Neural cell (in vitro differentiated cells): Measurements from ENCODE around the gene TSG101. TPM values are rescaled to one million over a fixed set of nuclear protein-coding genes. Genes with fewer than 3 reads are reported as not detected.
A peak's percentile ranks its signal among the peaks of the same experiment; 100 is the strongest.

Experiments
- H2AFZ ChIP-seq: fragments of 200-600, 300-800 bp; sonication (generic), shearing (Covaris generic); 2 replicates; pipeline ENCODE4 v1.6.0; 2014; ENCODE audit warnings: low read depth, mild to moderate bottlenecking, antibody characterized with exemption, low read length, moderate library complexity
- H3F3A ChIP-seq: fragments of 200-600 bp; shearing (Covaris generic); 2 replicates; pipeline ENCODE4 v1.6.1; 2016; ENCODE audit warnings: mild to moderate bottlenecking, moderate library complexity, mixed read lengths, antibody characterized with exemption, low read length; ENCODE audit not compliant: insufficient read depth, poor library complexity, severe bottlenecking
- H3K27ac ChIP-seq: fragments of 200-600, 300-800 bp; sonication (generic), shearing (Covaris generic); 2 replicates; pipeline ENCODE4 v1.5.1; 2014; ENCODE audit warnings: mild to moderate bottlenecking, low read length, moderate library complexity
- H3K27me3 ChIP-seq: fragments of 300-800, 200-600 bp; sonication (generic), shearing (Covaris generic); 2 replicates; pipeline ENCODE4 v1.6.0; 2014; ENCODE audit warnings: mild to moderate bottlenecking, low read depth, low read length, moderate library complexity; ENCODE audit not compliant: insufficient read depth
- H3K36me3 ChIP-seq: fragments of 300-800, 200-600 bp; sonication (generic), shearing (Covaris generic); 2 replicates; pipeline ENCODE4 v1.5.1; 2014; ENCODE audit warnings: mild to moderate bottlenecking, antibody characterized with exemption, low read length, moderate library complexity; ENCODE audit not compliant: insufficient read depth
- H3K4me2 ChIP-seq: fragments of 300-800, 200-600 bp; sonication (generic), shearing (Covaris generic); 2 replicates; pipeline ENCODE4 v1.6.0; 2014; ENCODE audit warnings: mild to moderate bottlenecking, low read length
- H3K4me3 ChIP-seq: fragments of 300-800, 200-600 bp; sonication (generic), shearing (Covaris generic); 2 replicates; pipeline ENCODE4 v1.5.1; 2014; ENCODE audit warnings: mild to moderate bottlenecking, low read length, moderate library complexity
- H3K79me2 ChIP-seq: fragments of 200-600 bp; shearing (Covaris generic); replicated peaks from 2 replicates; pipeline ENCODE4 v1.6.0; 2014; ENCODE audit warnings: mild to moderate bottlenecking, low read length, moderate library complexity; ENCODE audit not compliant: insufficient read depth
- H3K9ac ChIP-seq: fragments of 300-800, 200-600 bp; sonication (generic), shearing (Covaris generic); 2 replicates; pipeline ENCODE4 v1.6.1; 2016; ENCODE audit warnings: mild to moderate bottlenecking, low read length, mixed read lengths
- H3K9me2 ChIP-seq: fragments of 200-600 bp; shearing (Covaris generic); 2 replicates; pipeline ENCODE4 v1.6.1; 2016; ENCODE audit warnings: mild to moderate bottlenecking, low read length, mixed read lengths; ENCODE audit not compliant: insufficient read depth
- H3K9me3 ChIP-seq: fragments of 200-600, 300-800 bp; sonication (generic), shearing (Covaris generic); 2 replicates; pipeline ENCODE4 v1.6.1; 2016; ENCODE audit warnings: mild to moderate bottlenecking, mixed run types, low read length, moderate library complexity, mixed read lengths
- H4K20me1 ChIP-seq: fragments of 200-600 bp; shearing (Covaris generic); 2 replicates; pipeline ENCODE4 v1.6.1; 2016; ENCODE audit warnings: mild to moderate bottlenecking, mixed run types; ENCODE audit not compliant: insufficient read depth
- EP300 ChIP-seq: fragments of 450-650 bp; conservative IDR thresholded peaks from 2 replicates; pipeline ENCODE4 v1.6.1; 2014; ENCODE audit warnings: antibody characterized with exemption, mild to moderate bottlenecking, moderate library complexity; ENCODE audit not compliant: poor library complexity, severe bottlenecking
- EZH2 ChIP-seq: fragments of 200-600, 300-800 bp; shearing (Covaris generic), sonication (generic); IDR thresholded peaks from 2 replicates; pipeline ENCODE4 v1.6.1; 2014; ENCODE audit warnings: antibody characterized with exemption, low read length, borderline replicate concordance, mild to moderate bottlenecking; ENCODE audit not compliant: insufficient read depth, poor library complexity, severe bottlenecking
- MXI1 ChIP-seq: fragments of 450-650 bp; conservative IDR thresholded peaks from 2 replicates; pipeline ENCODE4 v1.6.1; 2014; ENCODE audit warnings: antibody characterized with exemption, mild to moderate bottlenecking; ENCODE audit not compliant: poor library complexity, severe bottlenecking
- POLR2AphosphoS5 ChIP-seq: IDR thresholded peaks from 2 replicates; pipeline ENCODE4 v1.6.1; 2012
- RAD21 ChIP-seq: fragments of 450-650 bp; conservative IDR thresholded peaks from 2 replicates; pipeline ENCODE4 v1.6.1; 2014; ENCODE audit warnings: antibody characterized with exemption, mild to moderate bottlenecking, moderate library complexity
- SMC3 ChIP-seq: fragments of 450-650 bp; conservative IDR thresholded peaks from 2 replicates; pipeline ENCODE4 v1.6.1; 2014; ENCODE audit warnings: antibody characterized with exemption, mild to moderate bottlenecking, moderate library complexity; ENCODE audit not compliant: poor library complexity
- TAF1 ChIP-seq: IDR thresholded peaks from 2 replicates; pipeline ENCODE4 v1.6.1; 2012; ENCODE audit warnings: low read depth
- polyA plus RNA-seq: library from polyadenylated mRNA; depleted of rRNA; stranded (reverse); fragments of >200 nt; gene quantifications from 2 replicates; pipeline ENCODE4 v1.2.3, GENCODE V29; 2014
- TF ChIP-seq, protein P1 (sequence below): IDR thresholded peaks from 2 replicates; pipeline ENCODE4 v1.6.1; 2012; ENCODE audit warnings: borderline replicate concordance
- TF ChIP-seq, protein P2 (sequence below): fragments of 450-650 bp; IDR thresholded peaks from 2 replicates; pipeline ENCODE4 v1.5.1; 2014; ENCODE audit warnings: antibody characterized with exemption, mild to moderate bottlenecking, moderate library complexity; ENCODE audit not compliant: poor library complexity, severe bottlenecking

The TSG101 gene
- polyA plus RNA-seq, 1 donor from 2014 or later, result 115 TPM

DNA sequence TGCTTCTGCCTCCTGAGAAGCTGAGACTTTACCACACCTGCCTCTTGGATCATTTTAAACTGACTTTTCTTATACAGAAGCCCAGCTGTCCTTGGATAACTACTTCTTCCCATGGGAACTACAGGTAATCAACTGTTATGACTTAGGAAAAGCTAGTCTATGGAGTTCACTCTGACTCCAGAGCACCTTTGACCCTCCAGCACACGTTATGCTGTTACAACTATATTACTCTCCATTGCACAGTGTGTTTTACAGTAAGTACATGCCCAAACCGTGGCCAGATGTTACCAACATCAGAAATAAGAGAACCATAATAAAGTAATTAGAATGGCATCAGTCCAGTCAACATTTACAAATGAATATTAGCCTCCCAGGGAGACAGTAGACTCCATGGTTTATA, 21.3 kb upstream of the TSG101 start:
- no peaks in the 10 kb centered on the region for H3F3A ChIP-seq
- H3K79me2 ChIP-seq, result no peaks in the 10 kb centered on the region
- no peaks in the 10 kb centered on the region for H3K27me3 ChIP-seq
- H3K9me2 ChIP-seq, result no peaks in the 10 kb centered on the region
- no peak overlapping the region for H3K9ac ChIP-seq
- no peak overlapping the region for H3K4me2 ChIP-seq
- TF ChIP-seq POLR2AphosphoS5 (no peak), EZH2 (no peak), RAD21 (no peak), SMC3 (no peak), EP300 (no peak), TAF1 (no peak), MXI1 (no peak)
- TF ChIP-seq, protein P1, sequence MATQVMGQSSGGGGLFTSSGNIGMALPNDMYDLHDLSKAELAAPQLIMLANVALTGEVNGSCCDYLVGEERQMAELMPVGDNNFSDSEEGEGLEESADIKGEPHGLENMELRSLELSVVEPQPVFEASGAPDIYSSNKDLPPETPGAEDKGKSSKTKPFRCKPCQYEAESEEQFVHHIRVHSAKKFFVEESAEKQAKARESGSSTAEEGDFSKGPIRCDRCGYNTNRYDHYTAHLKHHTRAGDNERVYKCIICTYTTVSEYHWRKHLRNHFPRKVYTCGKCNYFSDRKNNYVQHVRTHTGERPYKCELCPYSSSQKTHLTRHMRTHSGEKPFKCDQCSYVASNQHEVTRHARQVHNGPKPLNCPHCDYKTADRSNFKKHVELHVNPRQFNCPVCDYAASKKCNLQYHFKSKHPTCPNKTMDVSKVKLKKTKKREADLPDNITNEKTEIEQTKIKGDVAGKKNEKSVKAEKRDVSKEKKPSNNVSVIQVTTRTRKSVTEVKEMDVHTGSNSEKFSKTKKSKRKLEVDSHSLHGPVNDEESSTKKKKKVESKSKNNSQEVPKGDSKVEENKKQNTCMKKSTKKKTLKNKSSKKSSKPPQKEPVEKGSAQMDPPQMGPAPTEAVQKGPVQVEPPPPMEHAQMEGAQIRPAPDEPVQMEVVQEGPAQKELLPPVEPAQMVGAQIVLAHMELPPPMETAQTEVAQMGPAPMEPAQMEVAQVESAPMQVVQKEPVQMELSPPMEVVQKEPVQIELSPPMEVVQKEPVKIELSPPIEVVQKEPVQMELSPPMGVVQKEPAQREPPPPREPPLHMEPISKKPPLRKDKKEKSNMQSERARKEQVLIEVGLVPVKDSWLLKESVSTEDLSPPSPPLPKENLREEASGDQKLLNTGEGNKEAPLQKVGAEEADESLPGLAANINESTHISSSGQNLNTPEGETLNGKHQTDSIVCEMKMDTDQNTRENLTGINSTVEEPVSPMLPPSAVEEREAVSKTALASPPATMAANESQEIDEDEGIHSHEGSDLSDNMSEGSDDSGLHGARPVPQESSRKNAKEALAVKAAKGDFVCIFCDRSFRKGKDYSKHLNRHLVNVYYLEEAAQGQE, result no peak
- TF ChIP-seq, protein P2, sequence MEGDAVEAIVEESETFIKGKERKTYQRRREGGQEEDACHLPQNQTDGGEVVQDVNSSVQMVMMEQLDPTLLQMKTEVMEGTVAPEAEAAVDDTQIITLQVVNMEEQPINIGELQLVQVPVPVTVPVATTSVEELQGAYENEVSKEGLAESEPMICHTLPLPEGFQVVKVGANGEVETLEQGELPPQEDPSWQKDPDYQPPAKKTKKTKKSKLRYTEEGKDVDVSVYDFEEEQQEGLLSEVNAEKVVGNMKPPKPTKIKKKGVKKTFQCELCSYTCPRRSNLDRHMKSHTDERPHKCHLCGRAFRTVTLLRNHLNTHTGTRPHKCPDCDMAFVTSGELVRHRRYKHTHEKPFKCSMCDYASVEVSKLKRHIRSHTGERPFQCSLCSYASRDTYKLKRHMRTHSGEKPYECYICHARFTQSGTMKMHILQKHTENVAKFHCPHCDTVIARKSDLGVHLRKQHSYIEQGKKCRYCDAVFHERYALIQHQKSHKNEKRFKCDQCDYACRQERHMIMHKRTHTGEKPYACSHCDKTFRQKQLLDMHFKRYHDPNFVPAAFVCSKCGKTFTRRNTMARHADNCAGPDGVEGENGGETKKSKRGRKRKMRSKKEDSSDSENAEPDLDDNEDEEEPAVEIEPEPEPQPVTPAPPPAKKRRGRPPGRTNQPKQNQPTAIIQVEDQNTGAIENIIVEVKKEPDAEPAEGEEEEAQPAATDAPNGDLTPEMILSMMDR, result no peak
- no peaks in the 10 kb centered on the region for H4K20me1 ChIP-seq
- H3K27ac ChIP-seq, result no peak overlapping the region
- H3K9me3 ChIP-seq, result no peaks in the 10 kb centered on the region
- H3K4me3 ChIP-seq, result no peak overlapping the region
- H3K36me3 ChIP-seq, result no peaks in the 10 kb centered on the region
- no peak overlapping the region for H2AFZ ChIP-seq

DNA sequence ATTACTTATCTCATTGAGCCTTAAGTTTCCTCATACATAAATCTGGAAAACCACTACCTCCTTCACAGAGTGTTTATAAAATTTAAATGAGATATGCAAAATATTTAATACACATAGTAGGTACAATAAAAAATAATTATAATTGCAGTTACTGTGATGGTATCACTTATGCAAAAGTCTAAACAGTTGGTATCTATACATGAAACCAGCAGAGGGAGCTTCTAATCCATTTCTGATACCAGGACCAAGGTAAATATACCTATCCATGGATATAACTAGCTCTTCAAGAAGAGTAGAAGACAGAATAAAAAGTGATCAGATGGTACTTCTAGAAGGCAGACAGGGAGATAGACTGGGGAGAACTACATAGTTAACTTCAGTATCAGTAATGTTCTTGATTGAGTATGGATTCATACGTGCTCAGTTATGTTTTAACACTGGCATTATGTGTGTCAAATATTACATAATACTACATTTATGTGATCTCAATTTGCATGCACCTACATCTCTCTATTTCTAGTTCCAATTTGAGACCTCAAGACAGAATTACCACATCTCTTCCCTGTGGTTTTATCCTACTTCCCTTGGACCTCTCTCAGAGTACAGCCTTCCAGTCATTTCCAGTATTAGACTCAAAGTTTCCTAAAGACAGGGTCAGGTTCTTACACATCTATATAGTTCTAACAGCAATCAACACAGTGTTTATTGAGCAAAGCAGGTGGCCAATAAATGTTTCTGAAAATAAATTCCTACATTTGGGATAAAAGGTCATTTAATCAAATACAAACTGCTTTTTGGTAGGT, 13.7 kb upstream of the TSG101 start:
- no peak for TF ChIP-seq EP300
- no peak for TF ChIP-seq MXI1
- no peak for TF ChIP-seq TAF1
- no peak for TF ChIP-seq POLR2AphosphoS5
- TF ChIP-seq, protein P1, result no peak
- TF ChIP-seq RAD21, result peak; percentile 77
- TF ChIP-seq SMC3, result peak; percentile 82
- no peak for TF ChIP-seq EZH2
- TF ChIP-seq, protein P2, result peak; percentile 73
- Histone ChIP-seq H3K9me3 (no peaks in the 10 kb centered on the region), H3K36me3 (no peaks in the 10 kb centered on the region), H4K20me1 (no peaks in the 10 kb centered on the region), H3K9ac (no peak overlapping the region), H3K4me3 (no peak overlapping the region), H3F3A (no peaks in the 10 kb centered on the region), H3K27me3 (no peaks in the 10 kb centered on the region), H3K27ac (no peak overlapping the region), H3K79me2 (no peaks in the 10 kb centered on the region), H3K4me2 (no peak overlapping the region), H2AFZ (no peak overlapping the region), H3K9me2 (no peaks in the 10 kb centered on the region)
